SK-N-MC (cell line): ENCODE results near the gene CSTF2T.

Experiments
- DNase-seq: peaks from one replicate; pipeline ENCODE4 v3.0.0-alpha.2; 2011; ENCODE audit warnings: low read depth, low spot score
- H3K27ac ChIP-seq: fragments of 200-600 bp; sonication (generic); 2 replicates; pipeline ENCODE4 v1.5.1; 2016; ENCODE audit warnings: mixed run types
- H3K36me3 ChIP-seq: fragments of 200-600 bp; sonication (generic); 2 replicates; pipeline ENCODE4 v1.6.1; 2017; ENCODE audit warnings: antibody characterized with exemption, low read length, mixed read lengths; ENCODE audit not compliant: insufficient read depth
- H3K4me3 ChIP-seq: fragments of 200-600 bp; sonication (generic); 2 replicates; pipeline ENCODE4 v1.5.1; 2016
- H3K9ac ChIP-seq: fragments of 200-600 bp; sonication (generic); 2 replicates; pipeline ENCODE4 v1.8.0; 2017; ENCODE audit warnings: mixed run types, mixed read lengths; ENCODE audit not compliant: insufficient read length
- H3K9me3 ChIP-seq: fragments of 200-600 bp; sonication (generic); 2 replicates; pipeline ENCODE4 v1.6.1; 2017; ENCODE audit warnings: low read depth, mild to moderate bottlenecking, antibody characterized with exemption, low read length, moderate library complexity, mixed read lengths
- EZH2 ChIP-seq: fragments of 200-600 bp; sonication (generic); IDR thresholded peaks from one replicate; pipeline ENCODE4 v1.6.1; 2017; ENCODE audit warnings: antibody characterized with exemption

The CSTF2T gene

DNA sequence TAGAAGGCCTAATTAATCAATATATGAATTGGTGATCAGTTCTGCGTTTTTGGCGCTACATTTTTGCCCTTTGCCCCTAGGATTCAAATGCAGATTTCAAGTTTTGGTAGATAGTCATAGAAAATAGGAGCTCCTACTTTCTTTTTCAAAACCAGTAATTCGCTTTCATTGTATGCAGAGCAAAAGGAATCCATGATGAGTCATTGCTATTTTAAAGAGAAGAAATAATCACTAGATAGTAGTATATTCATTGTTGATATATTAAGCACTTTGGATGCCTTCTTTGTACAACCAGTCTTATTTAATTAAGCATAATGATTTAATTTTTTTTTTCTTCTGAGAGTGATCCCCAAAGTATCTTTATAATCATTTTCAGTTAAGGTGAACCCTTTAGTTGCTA lies 50.3 kb downstream of the CSTF2T start:
- TF ChIP-seq EZH2: no peak
- no peak overlapping the region for H3K9ac ChIP-seq
- H3K27ac ChIP-seq: no peak overlapping the region
- H3K36me3 ChIP-seq: no peaks in the 10 kb centered on the region
- H3K9me3 ChIP-seq: no peaks in the 10 kb centered on the region
- H3K4me3 ChIP-seq: no peak overlapping the region
- no peak for DNase-seq
